ENCODE data around the gene ENDOG. TPM values are rescaled to one million over a fixed set of nuclear protein-coding genes. Genes with fewer than 3 reads are reported as not detected.

ENDOG gene
- total and polyA plus RNA-seq, 2 experiments from 2014 or later: 15.1 to 23.5 TPM

DNA sequence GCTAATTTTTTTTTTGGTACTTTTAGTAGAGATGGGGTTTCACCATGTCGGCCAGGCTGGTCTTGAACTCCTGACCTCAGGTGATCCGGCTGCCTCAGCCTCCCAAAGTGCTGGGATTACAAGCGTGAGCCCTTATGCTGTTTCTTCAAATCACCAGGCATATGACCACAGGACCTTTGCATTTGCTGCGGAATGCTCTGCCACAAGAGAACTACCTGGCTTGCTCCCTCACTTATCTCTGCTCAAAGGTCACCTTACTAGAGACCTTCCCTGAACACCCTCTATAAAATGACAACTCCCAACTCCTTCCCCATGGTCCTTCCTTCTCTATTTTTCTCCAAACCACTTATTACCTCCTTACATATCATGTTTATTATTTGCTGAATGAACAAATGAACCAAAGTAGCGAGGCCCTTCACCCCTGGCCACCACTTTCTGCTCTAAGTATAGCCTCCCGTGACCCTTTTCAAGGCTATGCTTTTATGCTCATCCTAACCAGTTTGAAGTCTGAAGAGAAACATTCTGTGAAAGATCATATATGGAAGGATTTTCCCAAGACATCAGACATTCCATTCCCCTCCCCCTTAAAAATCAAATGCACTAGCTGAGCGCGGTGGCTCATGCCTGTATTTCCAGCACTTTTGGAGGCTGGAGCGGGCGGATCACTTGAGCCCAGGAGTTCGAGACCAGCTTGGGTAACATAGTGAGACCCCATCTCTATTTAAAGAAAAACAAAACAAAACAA, 47.8 kb upstream of the ENDOG start:
- no peak for ATAC-seq
- Histone ChIP-seq H3K79me2 (replicated peaks; ENCODE audit: insufficient read depth) (peaks cover 16% of the 10 kb centered on the region), H2AFZ (no peak overlapping the region), H4K20me1 (replicated peaks; ENCODE audit: insufficient read depth) (no peaks in the 10 kb centered on the region), H3F3A (replicated peaks; ENCODE audit: low read depth) (peaks cover 28% of the 10 kb centered on the region), H3K4me2 (peak overlapping the region; percentile 97), H3K4me1 (ENCODE audit: insufficient read depth) (peaks cover 9% of the 10 kb centered on the region), H3K36me3 (ENCODE audit: insufficient read depth) (no peaks in the 10 kb centered on the region), H3K9me2 (ENCODE audit: insufficient read depth) (no peaks in the 10 kb centered on the region), H3K27ac (ENCODE audit: low read depth) (peak overlapping the region; percentile 99), H3K4me3 (peak overlapping the region; percentile 97), H3K27me3 (ENCODE audit: insufficient read depth) (no peaks in the 10 kb centered on the region)
- Mint-ChIP-seq H3K36me3 (ENCODE audit: low read depth) (no peaks in the 10 kb centered on the region; the same call in 2 of the 3 replicates), H3K4me3 (peak overlapping the region; percentile 94), H3K4me1 (peaks cover 7% of the 10 kb centered on the region), H3K27ac (peak overlapping the region; percentile 95; the same call in 1 of the 2 replicates), H3K9me3 (peaks cover 4% of the 10 kb centered on the region; the same call in 2 of the 3 replicates), H3K27me3 (ENCODE audit: insufficient read depth, low read depth, poor library complexity) (peaks cover 12% of the 10 kb centered on the region)
- no peak for TF ChIP-seq ZNF114 (CRISPR knock-in tag; IDR thresholded peaks at IDR 0.05)
- TF ChIP-seq POLR2AphosphoS5 (IDR thresholded peaks at IDR 0.05; ENCODE audit: low read depth): no peak
- DNase-seq (ENCODE audit: low spot score): no peak

DNA sequence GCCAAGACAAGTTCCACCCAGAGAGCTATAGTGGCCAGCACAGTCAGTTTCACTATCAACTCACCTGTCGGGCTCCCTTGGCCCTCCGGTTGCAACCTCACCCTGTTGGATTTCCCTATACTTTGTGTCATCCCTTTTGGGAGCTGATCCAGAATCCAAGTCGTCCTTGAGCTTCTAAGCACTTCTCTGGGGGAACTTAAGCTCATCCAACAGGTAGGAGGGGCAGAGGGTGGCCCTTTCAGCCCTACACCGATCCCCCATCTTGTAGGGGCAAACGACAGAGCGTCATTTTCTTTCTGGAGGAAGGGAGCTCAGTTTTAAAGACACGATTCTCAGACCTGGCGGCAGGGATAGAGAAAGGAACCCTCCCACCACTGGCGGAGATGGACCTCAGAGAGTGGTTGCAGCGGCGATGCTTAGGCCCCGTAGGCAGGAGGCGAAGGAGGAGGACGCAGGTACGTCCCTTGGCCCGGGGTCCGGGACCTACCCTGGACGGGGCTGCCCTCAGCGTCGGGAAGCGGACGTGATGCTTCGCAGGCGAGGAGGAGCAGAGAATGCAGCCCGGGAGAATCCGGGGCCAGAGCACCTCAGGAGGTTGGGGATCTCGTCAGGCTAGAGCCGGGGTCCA, 47.1 kb upstream of the ENDOG start:
- DNase-seq (ENCODE audit: low spot score): no peak
- Histone ChIP-seq H2AFZ (peak overlapping the region; percentile 94), H3K4me3 (peak overlapping the region; percentile 97), H3K79me2 (replicated peaks; ENCODE audit: insufficient read depth) (peaks cover 16% of the 10 kb centered on the region), H3K9me2 (ENCODE audit: insufficient read depth) (no peaks in the 10 kb centered on the region), H3K27me3 (ENCODE audit: insufficient read depth) (no peaks in the 10 kb centered on the region), H3K27ac (ENCODE audit: low read depth) (peak overlapping the region; percentile 99), H3K4me2 (peak overlapping the region; percentile 97), H3K36me3 (ENCODE audit: insufficient read depth) (no peaks in the 10 kb centered on the region), H4K20me1 (replicated peaks; ENCODE audit: insufficient read depth) (no peaks in the 10 kb centered on the region), H3F3A (replicated peaks; ENCODE audit: low read depth) (peaks cover 26% of the 10 kb centered on the region), H3K4me1 (ENCODE audit: insufficient read depth) (peaks cover 9% of the 10 kb centered on the region)
- Mint-ChIP-seq H3K4me3 (peak overlapping the region; percentile 94), H3K27me3 (ENCODE audit: insufficient read depth, low read depth, poor library complexity) (peaks cover 12% of the 10 kb centered on the region), H3K36me3 (ENCODE audit: low read depth) (no peaks in the 10 kb centered on the region; the same call in 1 of the 3 replicates), H3K4me1 (peaks cover 7% of the 10 kb centered on the region), H3K9me3 (peaks cover 6% of the 10 kb centered on the region; the same call in 2 of the 3 replicates), H3K27ac (peak overlapping the region; percentile 95)
- peak; percentile 65 for ATAC-seq
- TF ChIP-seq ZNF331 (CRISPR knock-in tag; IDR thresholded peaks at IDR 0.05; ENCODE audit: low read depth): no peak
- no peak for TF ChIP-seq REST (IDR thresholded peaks at IDR 0.05; ENCODE audit: unreplicated experiment)
- no peak for TF ChIP-seq CREB1 (CRISPR knock-in tag; IDR thresholded peaks at IDR 0.05; ENCODE audit: low read depth)
- no peak for TF ChIP-seq JUNB (IDR thresholded peaks at IDR 0.05; ENCODE audit: unreplicated experiment)
- TF ChIP-seq ZNF462 (CRISPR knock-in tag; IDR thresholded peaks at IDR 0.05): no peak
- TF ChIP-seq, protein P1, sequence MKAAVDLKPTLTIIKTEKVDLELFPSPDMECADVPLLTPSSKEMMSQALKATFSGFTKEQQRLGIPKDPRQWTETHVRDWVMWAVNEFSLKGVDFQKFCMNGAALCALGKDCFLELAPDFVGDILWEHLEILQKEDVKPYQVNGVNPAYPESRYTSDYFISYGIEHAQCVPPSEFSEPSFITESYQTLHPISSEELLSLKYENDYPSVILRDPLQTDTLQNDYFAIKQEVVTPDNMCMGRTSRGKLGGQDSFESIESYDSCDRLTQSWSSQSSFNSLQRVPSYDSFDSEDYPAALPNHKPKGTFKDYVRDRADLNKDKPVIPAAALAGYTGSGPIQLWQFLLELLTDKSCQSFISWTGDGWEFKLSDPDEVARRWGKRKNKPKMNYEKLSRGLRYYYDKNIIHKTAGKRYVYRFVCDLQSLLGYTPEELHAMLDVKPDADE (IDR thresholded peaks at IDR 0.05): no peak

Measured in GM23338 (cell line).